IMR-90 (cell line): Measurements from ENCODE around the gene FAAP100. TPM values are rescaled to one million over a fixed set of nuclear protein-coding genes. Genes with fewer than 3 reads are reported as not detected.

ENCODE experiments used
- ATAC-seq: fragments of 200-7000 bp; cut with Tn5 transposase; 2 replicates; pipeline ENCODE4 v1.9.1; 2020; ENCODE audit warnings: low read depth, mild to moderate bottlenecking, moderate library complexity
- BruUV-seq: library from RNA; stranded (reverse); fragments of 400-500 nt; replicated peaks from 2 replicates; lab custom pipeline; 2021; lab: Mats Ljungman, UMichigan
- CTCF ChIA-PET: fragments of 300-600 bp; formaldehyde crosslinking; extraction: SDS; loops from one replicate; lab custom pipeline; 2021; ENCODE audit warnings: antibody characterized with exemption; lab: Yijun Ruan, JAX
- POLR2A ChIA-PET: fragments of 300-600 bp; sonication (Branson Sonifier 250); formaldehyde crosslinking; loops from one replicate; lab custom pipeline; 2022; ENCODE audit warnings: antibody characterized with exemption; ENCODE audit not compliant: unreplicated experiment; lab: Charles Lee
- DNase-seq: peaks from one replicate; pipeline ENCODE4 v3.0.0; 2013
- H2AFZ ChIP-seq: replicated peaks from 2 replicates; pipeline ENCODE3; 2013; ENCODE audit warnings: low read length, mild to moderate bottlenecking; ENCODE audit not compliant: poor library complexity
- H2AK5ac ChIP-seq: 2 replicates; pipeline ENCODE4 v1.6.1; 2013; ENCODE audit warnings: low read depth, low read length, inconsistent platforms
- H2AK9ac ChIP-seq: replicated peaks from 2 replicates; pipeline ENCODE3; 2013; ENCODE audit warnings: mild to moderate bottlenecking, low read depth, low read length, moderate library complexity; ENCODE audit not compliant: poor library complexity
- H2BK120ac ChIP-seq: 2 replicates; pipeline ENCODE4 v1.6.1; 2013; ENCODE audit warnings: low read depth, low read length, inconsistent platforms
- H2BK15ac ChIP-seq: 3 replicates; pipeline ENCODE4 v1.6.1; 2013; ENCODE audit warnings: low read depth, low read length, inconsistent platforms
- H2BK20ac ChIP-seq: 2 replicates; pipeline ENCODE4 v1.6.1; 2013; ENCODE audit warnings: low read depth, mild to moderate bottlenecking, inconsistent platforms, low read length, moderate library complexity
- H2BK5ac ChIP-seq: 2 replicates; pipeline ENCODE4 v1.6.1; 2013; ENCODE audit warnings: mild to moderate bottlenecking, low read depth, low read length, inconsistent platforms; ENCODE audit not compliant: poor library complexity, severe bottlenecking
- H3K14ac ChIP-seq: replicated peaks from 2 replicates; pipeline ENCODE4 v1.6.1; 2013; ENCODE audit warnings: low read depth, low read length, inconsistent platforms
- H3K18ac ChIP-seq: 2 replicates; pipeline ENCODE4 v1.6.1; 2013; ENCODE audit warnings: low read depth, low read length, control low read depth
- H3K23ac ChIP-seq: 2 replicates; pipeline ENCODE4 v1.6.1; 2013; ENCODE audit warnings: low read depth, low read length, inconsistent platforms
- H3K27ac ChIP-seq: 2 replicates; pipeline ENCODE4 v1.5.1; 2013; ENCODE audit warnings: mild to moderate bottlenecking, control low read depth, low read length; ENCODE audit not compliant: insufficient read depth
- H3K27me3 ChIP-seq: 2 replicates; pipeline ENCODE4 v1.6.1; 2013; ENCODE audit warnings: low read length; ENCODE audit not compliant: control insufficient read depth, insufficient read depth
- H3K36me3 ChIP-seq: 2 replicates; pipeline ENCODE4 v1.6.1; 2013; ENCODE audit warnings: low read length, mixed read lengths; ENCODE audit not compliant: control insufficient read depth, insufficient read depth
- H3K4ac ChIP-seq: 2 replicates; pipeline ENCODE4 v1.6.1; 2013; ENCODE audit warnings: low read depth, low read length, inconsistent platforms
- H3K4me1 ChIP-seq: 2 replicates; pipeline ENCODE4 v1.6.1; 2013; ENCODE audit warnings: low read length, mixed read lengths; ENCODE audit not compliant: control insufficient read depth, insufficient read depth
- H3K4me2 ChIP-seq: 2 replicates; pipeline ENCODE4 v1.6.1; 2013; ENCODE audit warnings: low read depth, mild to moderate bottlenecking, control low read depth, low read length, moderate library complexity
- H3K4me3 ChIP-seq: 2 replicates; pipeline ENCODE4 v1.5.1; 2013; ENCODE audit warnings: low read depth, mild to moderate bottlenecking, control low read depth, low read length, moderate library complexity; ENCODE audit not compliant: insufficient read depth
- H3K56ac ChIP-seq: 2 replicates; pipeline ENCODE4 v1.6.1; 2013; ENCODE audit warnings: low read length, inconsistent platforms; ENCODE audit not compliant: insufficient read depth; ENCODE audit errors: extremely low read depth
- H3K79me1 ChIP-seq, 2 experiments: 2 replicates each; pipeline ENCODE4 v1.6.1; 2013; ENCODE audit warnings: low read length in 2 of 2, inconsistent platforms in 1 of 2, low read depth in 1 of 2
- H3K9ac ChIP-seq: 2 replicates; pipeline ENCODE4 v1.6.1; 2013; ENCODE audit warnings: low read depth, low read length, control low read depth
- H3K9me1 ChIP-seq: 2 replicates; pipeline ENCODE4 v1.6.1; 2013; ENCODE audit warnings: low read length, inconsistent platforms; ENCODE audit not compliant: insufficient read depth
- H3K9me3 ChIP-seq: 2 replicates; pipeline ENCODE4 v1.6.1; 2013; ENCODE audit warnings: low read length; ENCODE audit not compliant: control insufficient read depth, insufficient read depth
- H4K20me1 ChIP-seq: 2 replicates; pipeline ENCODE4 v1.6.1; 2013; ENCODE audit warnings: low read length, inconsistent platforms; ENCODE audit not compliant: insufficient read depth
- H4K5ac ChIP-seq: 2 replicates; pipeline ENCODE4 v1.6.1; 2013; ENCODE audit warnings: mild to moderate bottlenecking, low read depth, low read length, control low read depth
- H4K8ac ChIP-seq, 2 experiments: 2 replicates each; pipeline ENCODE4 v1.6.1; 2013; ENCODE audit warnings: low read depth in 2 of 2, low read length in 2 of 2, control low read depth in 1 of 2, inconsistent platforms in 1 of 2
- H4K91ac ChIP-seq: 2 replicates; pipeline ENCODE4 v1.6.1; 2013; ENCODE audit warnings: low read depth, low read length, inconsistent platforms; ENCODE audit not compliant: insufficient read depth
- BHLHE40 ChIP-seq: fragments of 150-350 bp; IDR thresholded peaks from 2 replicates; pipeline ENCODE4 v1.6.1; 2016; ENCODE audit warnings: mild to moderate bottlenecking, low read depth, low read length
- CEBPB ChIP-seq: IDR thresholded peaks from 2 replicates; pipeline ENCODE4 v1.6.1; 2012; ENCODE audit warnings: low read depth, low read length, improper control_type of control experiment
- CHD1 ChIP-seq: IDR thresholded peaks from 2 replicates; pipeline ENCODE4 v1.6.1; 2012; ENCODE audit warnings: low read depth, low read length, improper control_type of control experiment
- ELK1 ChIP-seq: fragments of 150-350 bp; IDR thresholded peaks from 2 replicates; pipeline ENCODE4 v1.6.1; 2016; ENCODE audit warnings: low read depth, mild to moderate bottlenecking, low read length, moderate library complexity, borderline replicate concordance
- FOS ChIP-seq: fragments of 150-350 bp; IDR thresholded peaks from 2 replicates; pipeline ENCODE4 v1.6.1; 2016; ENCODE audit warnings: low read depth, low read length
- MAFK ChIP-seq: IDR thresholded peaks from 2 replicates; pipeline ENCODE4 v1.6.1; 2012; ENCODE audit warnings: low read depth, low read length, improper control_type of control experiment
- MXI1 ChIP-seq: IDR thresholded peaks from 2 replicates; pipeline ENCODE4 v1.6.1; 2012; ENCODE audit warnings: low read depth, mild to moderate bottlenecking, low read length, moderate library complexity, borderline replicate concordance
- NFE2L2 ChIP-seq: fragments of 150-350 bp; IDR thresholded peaks from 2 replicates; pipeline ENCODE4 v1.6.1; 2016; ENCODE audit warnings: low read depth, mild to moderate bottlenecking, low read length
- RAD21 ChIP-seq: IDR thresholded peaks from 2 replicates; pipeline ENCODE4 v1.6.1; 2012; ENCODE audit warnings: low read length, improper control_type of control experiment
- RCOR1 ChIP-seq: IDR thresholded peaks from 2 replicates; pipeline ENCODE4 v1.6.1; 2012; ENCODE audit warnings: mild to moderate bottlenecking, low read length, improper control_type of control experiment; ENCODE audit not compliant: insufficient replicate concordance
- USF2 ChIP-seq: fragments of 150-350 bp; IDR thresholded peaks from 2 replicates; pipeline ENCODE4 v1.6.1; 2017; ENCODE audit warnings: mild to moderate bottlenecking, antibody characterized with exemption, low read length, low read depth
- WGBS, 2 experiments: methylation state at CpG; one replicate each; pipeline versions ENCODE4 v1.1.5 to v1.1.7; 2013; ENCODE audit warnings: missing lambda C conversion rate in 2 of 2; ENCODE audit not compliant: insufficient read length in 1 of 2; ENCODE audit errors: extremely low coverage in 2 of 2; 5-methylcytosine and 5-hydroxymethylcytosine counted together
- dilution Hi-C: fragments of 300-500 bp; cut with HindIII; formaldehyde crosslinking; loops from one replicate; pipeline ENCODE4 v1.14.3; 2018; ENCODE audit warnings: low sequenced_read_pairs; ENCODE audit not compliant: unreplicated experiment
- in situ Hi-C: fragments of 300-500 bp; cut with MboI; formaldehyde crosslinking; loops from 3 replicates; pipeline ENCODE4 v1.14.3; 2019; ENCODE audit warnings: low sequenced_read_pairs, inconsistent platforms, mixed read lengths
- intact Hi-C: fragments of 100-400 bp; cut with micrococcal nuclease; formaldehyde crosslinking; loops from 2 replicates; pipeline ENCODE4 v1.10.0; 2022
- polyA plus RNA-seq, 3 experiments: library from polyadenylated mRNA; depleted of rRNA; stranded (reverse); fragments of >200 nt; gene quantifications; 2 replicates each; pipeline ENCODE4 v1.2.3, GENCODE V29; 2012; ENCODE audit warnings: low replicate concordance in 1 of 3
- total RNA-seq: library from RNA; depleted of rRNA; stranded (reverse); fragments of >200 nt; gene quantifications from 2 replicates; pipeline ENCODE4 v1.2.3, GENCODE V29; 2012

Gene FAAP100
- total and polyA plus RNA-seq, 2 of the 4 experiments (the other 2 are of a cell fraction) = 7.9 to 24.8 TPM

GRCh38 chr17:81577278-81578000 is 25.3 kb upstream of the FAAP100 start:
- 97% methylated on average over 8 of the region's 11 CpGs; no CpG with 5 or more reads in 1 of the 2 experiments for WGBS, 2 experiments
- Histone ChIP-seq H4K8ac (peak overlapping the region; percentile 10 to 62; a peak in 3 of 4 replicates), H3K23ac (peak overlapping the region; percentile 82), H3K4me1 (peaks cover 34% of the 10 kb centered on the region), H3K79me1 (peaks cover 47 to 92% of the 10 kb centered on the region in 2 experiments), H2BK15ac (peak overlapping the region; percentile 67; the same call in 2 of the 3 replicates), H2AK5ac (peak overlapping the region; percentile 95), H3K4me2 (no peak overlapping the region; the same call in 1 of the 2 replicates), H3K9ac (0 out of 2 replicates have a peak overlapping the region, but pooled peaks have one; percentile 8), H2AFZ (peak overlapping the region; percentile 27), H2BK5ac (peak overlapping the region; percentile 90), H4K20me1 (peaks cover 53% of the 10 kb centered on the region), H3K18ac (peak overlapping the region; percentile 30; the same call in 1 of the 2 replicates), H3K14ac (peak overlapping the region; percentile 84), H2BK20ac (peak overlapping the region; percentile 79), H3K4me3 (no peak overlapping the region), H4K5ac (peak overlapping the region; percentile 19), H3K4ac (peak overlapping the region; percentile 94), H3K9me1 (peaks cover 60% of the 10 kb centered on the region), H2AK9ac (peak overlapping the region; percentile 68), H3K56ac (0 out of 2 replicates have a peak overlapping the region, but pooled peaks have one; percentile 14), H3K36me3 (peaks cover 32% of the 10 kb centered on the region), H3K27me3 (no peaks in the 10 kb centered on the region), H3K27ac (peak overlapping the region; percentile 59), H2BK120ac (peak overlapping the region; percentile 83), H3K9me3 (no peaks in the 10 kb centered on the region), H4K91ac (peak overlapping the region; percentile 77)
- ChIA-PET POLR2A (interaction anchor here (0.5 to 1.5 kb wide), 2 partner anchors 9 to 11 kb away, joined by 3 to 4 read pairs; no protein-coding TSS in a partner anchor), CTCF (no interaction called here)
- TF ChIP-seq ELK1 = no peak
- TF ChIP-seq USF2 = no peak
- TF ChIP-seq FOS = no peak
- TF ChIP-seq MAFK = no peak
- no peak for TF ChIP-seq BHLHE40
- no peak for TF ChIP-seq RCOR1
- TF ChIP-seq CHD1 = no peak
- TF ChIP-seq MXI1 = no peak
- TF ChIP-seq RAD21 = no peak
- no peak for TF ChIP-seq CEBPB
- no peak for TF ChIP-seq NFE2L2
- BruUV-seq = no TSS peak
- peak; percentile 13 for ATAC-seq
- intact Hi-C loops = no loop called here
- DNase-seq = no peak
- dilution Hi-C loops = no loop called here
- in situ Hi-C loops = no loop called here
